CD14-positive monocyte (primary cell): ENCODE results near the gene GIT2. TPM values are rescaled to one million over a fixed set of nuclear protein-coding genes. Genes with fewer than 3 reads are reported as not detected.

ENCODE experiments used
- DNase-seq, 3 donors: peaks; one replicate each; pipeline ENCODE4 v3.0.0-alpha.2; 2011 to 2022
- H2AFZ ChIP-seq: 2 replicates; pipeline ENCODE4 v1.6.0; 2012; ENCODE audit warnings: mild to moderate bottlenecking, low read depth, low read length, inconsistent platforms; ENCODE audit not compliant: insufficient read depth, poor library complexity, severe bottlenecking
- H3K27ac ChIP-seq, 2 donors: 1 replicate in 1 of 2; 2 replicates in 1 of 2; pipeline ENCODE4 v1.5.1; 2012 to 2013; ENCODE audit warnings: low read length in 2 of 2, control low read depth in 1 of 2, inconsistent platforms in 1 of 2, low read depth in 1 of 2, mild to moderate bottlenecking in 1 of 2
- H3K27me3 ChIP-seq, 2 donors: one replicate each; pipeline versions ENCODE4 v1.6.0 to v1.6.1; 2011 to 2013; ENCODE audit warnings: low read length in 2 of 2; ENCODE audit not compliant: control insufficient read depth in 2 of 2, insufficient read depth in 2 of 2
- H3K36me3 ChIP-seq, 2 donors: replicated peaks in 1 of 2; 1 replicate in 1 of 2; 2 replicates in 1 of 2; pipeline versions ENCODE4 v1.5.1 to v1.6.1; 2012 to 2013; ENCODE audit warnings: low read length in 2 of 2, control low read depth in 1 of 2, inconsistent platforms in 1 of 2, mild to moderate bottlenecking in 1 of 2; ENCODE audit not compliant: insufficient read depth in 2 of 2, control insufficient read depth in 1 of 2
- H3K4me1 ChIP-seq, 2 donors: 1 replicate in 1 of 2; 2 replicates in 1 of 2; pipeline versions ENCODE4 v1.5.1 to v1.6.1; 2012 to 2013; ENCODE audit warnings: low read length in 2 of 2, control low read depth in 1 of 2, inconsistent platforms in 1 of 2, mild to moderate bottlenecking in 1 of 2, moderate library complexity in 1 of 2; ENCODE audit not compliant: insufficient read depth in 2 of 2, control insufficient read depth in 1 of 2
- H3K4me2 ChIP-seq: replicated peaks from 2 replicates; pipeline ENCODE3; 2012; ENCODE audit warnings: low read length, moderate library complexity, mild to moderate bottlenecking; ENCODE audit not compliant: poor library complexity, severe bottlenecking; ENCODE audit errors: extremely low read depth
- H3K4me3 ChIP-seq, 3 experiments: fragments of 200-600 bp in 1 of 3; sonication (generic) in 1 of 3; replicated peaks in 1 of 3; 1 replicate in 2 of 3; 2 replicates in 1 of 3; pipeline ENCODE4 v1.5.1; 2011 to 2013; ENCODE audit warnings: low read length in 3 of 3, mild to moderate bottlenecking in 3 of 3, control low read depth in 2 of 3, low read depth in 2 of 3, inconsistent platforms in 1 of 3, moderate library complexity in 1 of 3
- H3K79me2 ChIP-seq: 2 replicates; pipeline ENCODE4 v1.6.0; 2012; ENCODE audit warnings: mild to moderate bottlenecking, control low read depth, inconsistent platforms, low read length, moderate library complexity; ENCODE audit not compliant: insufficient read depth
- H3K9ac ChIP-seq: 2 replicates; pipeline ENCODE4 v1.6.0; 2017; ENCODE audit warnings: low read length, mild to moderate bottlenecking; ENCODE audit not compliant: insufficient read depth, poor library complexity, severe bottlenecking
- H3K9me3 ChIP-seq, 2 donors: replicated peaks in 1 of 2; 1 replicate in 1 of 2; 2 replicates in 1 of 2; pipeline versions ENCODE4 v1.5.1 to v1.6.1; 2012 to 2013; ENCODE audit warnings: low read length in 2 of 2, control low read depth in 1 of 2; ENCODE audit not compliant: control insufficient read depth in 1 of 2, insufficient read depth in 1 of 2
- H4K20me1 ChIP-seq: 2 replicates; pipeline ENCODE4 v1.6.0; 2012; ENCODE audit warnings: mild to moderate bottlenecking, low read length, control low read depth, moderate library complexity; ENCODE audit not compliant: insufficient read depth
- H3K27ac Mint-ChIP-seq, 7 donors: one replicate each; pipeline ENCODE4 v1.8.0; 2020; ENCODE audit warnings: mild to moderate bottlenecking in 7 of 7, mixed read lengths in 7 of 7, moderate library complexity in 6 of 7, inconsistent platforms in 2 of 7
- H3K27me3 Mint-ChIP-seq, 3 donors: one replicate each; pipeline ENCODE4 v1.8.0; 2021 to 2022; ENCODE audit warnings: low read depth in 3 of 3, mild to moderate bottlenecking in 3 of 3, mixed read lengths in 3 of 3, moderate library complexity in 3 of 3, inconsistent platforms in 1 of 3
- H3K36me3 Mint-ChIP-seq, 2 donors: one replicate each; pipeline ENCODE4 v1.8.0; 2020; ENCODE audit warnings: mixed read lengths in 2 of 2, inconsistent platforms in 1 of 2, mild to moderate bottlenecking in 1 of 2
- H3K4me1 Mint-ChIP-seq: one replicate; pipeline ENCODE4 v1.8.0; 2020; ENCODE audit warnings: mild to moderate bottlenecking, mixed read lengths
- H3K4me3 Mint-ChIP-seq, 2 donors: one replicate each; pipeline ENCODE4 v1.8.0; 2020; ENCODE audit warnings: mild to moderate bottlenecking in 2 of 2, mixed read lengths in 2 of 2, moderate library complexity in 1 of 2
- H3K9me3 Mint-ChIP-seq, 7 donors: one replicate each; pipeline ENCODE4 v1.8.0; 2020 to 2022; ENCODE audit warnings: mixed read lengths in 7 of 7, mild to moderate bottlenecking in 6 of 7, moderate library complexity in 6 of 7, inconsistent platforms in 2 of 7
- WGBS: methylation state at CpG from one replicate; pipeline ENCODE4 v1.1.5; 2013; ENCODE audit warnings: missing lambda C conversion rate; ENCODE audit not compliant: insufficient coverage; 5-methylcytosine and 5-hydroxymethylcytosine counted together
- intact Hi-C, 2 donors: fragments of 100-400 bp; cut with micrococcal nuclease; formaldehyde crosslinking; loops; one replicate each; pipeline versions ENCODE4 v1.15.0 to v1.15.1; 2023
- polyA plus RNA-seq, 3 donors: library from polyadenylated mRNA; depleted of rRNA in 1 of 3; unstranded in 2 of 3; stranded (reverse) in 1 of 3; fragments of 300-500 nt in 2 of 3; fragments of >200 nt in 1 of 3; fragmentation: Illumina TruSeq in 2 of 3; gene quantifications; 1 replicate in 2 of 3; 2 replicates in 1 of 3; pipeline ENCODE4 v1.2.3, GENCODE V29; 2012 to 2021
- TF ChIP-seq, protein P1 (sequence below): fragments of 200-600 bp; IDR thresholded peaks from one replicate; pipeline ENCODE4 v1.8.0; 2022; ENCODE audit warnings: antibody characterized with exemption, mild to moderate bottlenecking

The GIT2 gene
- polyA plus RNA-seq, 3 donors, result 75.8 to 139 (median 98.8) TPM

DNA sequence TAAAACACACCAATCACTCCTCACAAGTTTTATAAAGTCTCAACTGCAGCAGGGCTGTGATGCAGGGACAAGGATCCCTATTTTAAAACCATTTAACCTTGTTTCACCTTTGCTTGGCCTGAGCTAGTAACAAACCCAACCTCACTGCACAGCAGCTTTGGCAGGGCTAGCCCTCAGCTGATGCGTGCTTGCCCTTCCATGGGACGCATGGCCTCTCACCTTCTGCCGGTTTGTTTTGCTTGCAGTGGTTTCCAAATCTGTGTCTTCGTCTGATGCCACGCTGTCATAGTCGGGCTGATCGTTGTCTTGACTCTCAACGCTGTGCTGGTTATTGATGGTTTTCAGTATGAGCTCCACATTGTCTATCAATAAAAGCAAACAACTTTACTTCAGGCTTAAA lies 43.3 kb downstream of the GIT2 start:
- Histone ChIP-seq H4K20me1 (peaks cover 97% of the 10 kb centered on the region), H3K4me1 (peaks cover 14 to 16% of the 10 kb centered on the region in 2 donors), H3K27me3 (no peaks in the 10 kb centered on the region), H3K36me3 (peaks cover 95 to 98% of the 10 kb centered on the region in 2 donors), H3K79me2 (peaks cover 41% of the 10 kb centered on the region), H3K9me3 (no peaks in the 10 kb centered on the region), H3K27ac (peak overlapping the region; percentile 36 to 77), H3K9ac (no peak overlapping the region), H3K4me2 (no peak overlapping the region), H3K4me3 (no peak overlapping the region), H2AFZ (no peak overlapping the region)
- DNase-seq, result no peak
- intact Hi-C loops, result no loop called here
- H3K9me3 Mint-ChIP-seq, result no peaks in the 10 kb centered on the region
- H3K4me3 Mint-ChIP-seq, result no peak overlapping the region
- WGBS, result 100% methylated on average over 2 of the region's 8 CpGs
- H3K36me3 Mint-ChIP-seq, result peaks cover 77 to 97% of the 10 kb centered on the region in 2 donors
- H3K4me1 Mint-ChIP-seq, result peaks cover 21% of the 10 kb centered on the region
- TF ChIP-seq, protein P1, sequence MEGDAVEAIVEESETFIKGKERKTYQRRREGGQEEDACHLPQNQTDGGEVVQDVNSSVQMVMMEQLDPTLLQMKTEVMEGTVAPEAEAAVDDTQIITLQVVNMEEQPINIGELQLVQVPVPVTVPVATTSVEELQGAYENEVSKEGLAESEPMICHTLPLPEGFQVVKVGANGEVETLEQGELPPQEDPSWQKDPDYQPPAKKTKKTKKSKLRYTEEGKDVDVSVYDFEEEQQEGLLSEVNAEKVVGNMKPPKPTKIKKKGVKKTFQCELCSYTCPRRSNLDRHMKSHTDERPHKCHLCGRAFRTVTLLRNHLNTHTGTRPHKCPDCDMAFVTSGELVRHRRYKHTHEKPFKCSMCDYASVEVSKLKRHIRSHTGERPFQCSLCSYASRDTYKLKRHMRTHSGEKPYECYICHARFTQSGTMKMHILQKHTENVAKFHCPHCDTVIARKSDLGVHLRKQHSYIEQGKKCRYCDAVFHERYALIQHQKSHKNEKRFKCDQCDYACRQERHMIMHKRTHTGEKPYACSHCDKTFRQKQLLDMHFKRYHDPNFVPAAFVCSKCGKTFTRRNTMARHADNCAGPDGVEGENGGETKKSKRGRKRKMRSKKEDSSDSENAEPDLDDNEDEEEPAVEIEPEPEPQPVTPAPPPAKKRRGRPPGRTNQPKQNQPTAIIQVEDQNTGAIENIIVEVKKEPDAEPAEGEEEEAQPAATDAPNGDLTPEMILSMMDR, result no peak
- H3K27ac Mint-ChIP-seq, result peak overlapping the region in 6 of 7 donors; percentile 48 to 90 (median 82)
- H3K27me3 Mint-ChIP-seq, result peaks cover 0 to 3% (median 0%) of the 10 kb centered on the region in 3 donors

DNA sequence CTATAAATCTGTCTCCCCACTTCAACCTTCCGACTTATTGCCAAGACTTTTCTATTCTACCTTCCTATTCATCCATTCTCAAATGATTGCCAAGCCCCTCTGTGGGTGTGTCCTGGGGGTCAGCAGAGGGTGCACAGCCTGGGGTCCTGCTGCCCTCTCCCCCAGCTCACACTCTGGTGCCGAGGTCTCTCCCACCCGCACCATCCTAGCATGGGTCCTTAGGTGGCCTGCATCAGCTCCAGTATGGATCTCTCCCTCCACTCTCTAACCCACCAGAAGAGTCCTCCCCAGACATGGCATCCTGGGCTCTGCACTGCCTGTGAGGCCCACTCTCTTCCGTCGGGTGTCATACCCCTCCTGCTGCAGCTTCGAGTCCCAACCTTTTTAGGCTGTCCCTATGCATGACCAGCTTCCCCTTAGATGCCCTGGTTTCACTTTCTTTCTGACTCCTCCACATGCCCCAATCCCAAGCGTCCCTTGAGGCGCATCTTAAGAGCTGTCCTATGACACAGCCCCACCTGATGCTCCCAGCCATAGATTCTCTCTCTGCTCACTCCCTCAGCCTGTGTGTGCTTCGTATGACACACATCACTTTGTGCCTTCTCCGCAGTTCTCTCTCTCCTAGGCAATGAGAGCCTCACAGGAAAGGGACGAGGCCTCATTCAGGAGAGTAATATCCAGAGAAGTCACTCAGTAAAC lies 43.9 kb downstream of the GIT2 start:
- H3K27me3 ChIP-seq, result no peaks in the 10 kb centered on the region
- H3K36me3 ChIP-seq, result peaks cover 90 to 95% of the 10 kb centered on the region in 2 donors
- peaks cover 41% of the 10 kb centered on the region for H3K79me2 ChIP-seq
- H3K4me1 ChIP-seq, result peaks cover 19 to 21% of the 10 kb centered on the region in 2 donors
- H3K4me3 ChIP-seq, result no peak overlapping the region
- no peak overlapping the region for H2AFZ ChIP-seq
- H3K9me3 ChIP-seq, result no peaks in the 10 kb centered on the region
- DNase-seq, result peak; percentile 21 to 61 (median 60)
- H3K9ac ChIP-seq, result no peak overlapping the region
- Mint-ChIP-seq H3K36me3 (peaks cover 79 to 99% of the 10 kb centered on the region in 2 donors), H3K27me3 (peaks cover 0 to 3% (median 0%) of the 10 kb centered on the region in 3 donors), H3K9me3 (no peaks in the 10 kb centered on the region), H3K4me1 (peaks cover 27% of the 10 kb centered on the region), H3K27ac (peak overlapping the region in 6 of 7 donors; percentile 77 to 90 (median 84)), H3K4me3 (no peak overlapping the region)
- TF ChIP-seq, protein P1, result no peak
- H4K20me1 ChIP-seq, result peaks cover 99% of the 10 kb centered on the region
- H3K27ac ChIP-seq, result peak overlapping the region; percentile 36 to 77
- H3K4me2 ChIP-seq, result no peak overlapping the region
- 55% methylated on average over 9 of the region's 11 CpGs for WGBS
- intact Hi-C loops, result no loop called here
